ENCODE data around the gene LRRC61.

The LRRC61 gene

GRCh38 chr7:150363872-150364271 lies 40.7 kb downstream of the LRRC61 start:
- H3K4me3 ChIP-seq (ENCODE audit: low read length) = no peak overlapping the region
- TF ChIP-seq CTCF (conservative IDR thresholded peaks at IDR 0.05; ENCODE audit: low read depth, low read length) = no peak
- no peak for DNase-seq (ENCODE audit: low read depth)

GRCh38 chr7:150365194-150365593 lies 42.0 kb downstream of the LRRC61 start:
- TF ChIP-seq CTCF (conservative IDR thresholded peaks at IDR 0.05; ENCODE audit: low read depth, low read length) = no peak
- H3K4me3 ChIP-seq (ENCODE audit: low read length) = no peak overlapping the region
- DNase-seq (ENCODE audit: low read depth) = no peak

- TF ChIP-seq CTCF (conservative IDR thresholded peaks at IDR 0.05; ENCODE audit: low read depth, low read length) = no peak
- no peak for DNase-seq (ENCODE audit: low read depth)
- H3K4me3 ChIP-seq (ENCODE audit: low read length) = no peak overlapping the region
These were observed 42.7 kb downstream of the LRRC61 start for GRCh38 chr7:150365673-150366398.

- H3K4me3 ChIP-seq (ENCODE audit: low read length) = peak overlapping the region; percentile 82
- no peak for TF ChIP-seq CTCF (conservative IDR thresholded peaks at IDR 0.05; ENCODE audit: low read depth, low read length)
- DNase-seq (ENCODE audit: low read depth) = peak; percentile 69
These were observed 44.5 kb downstream of the LRRC61 start for GRCh38 chr7:150367677-150368095.

- TF ChIP-seq CTCF (conservative IDR thresholded peaks at IDR 0.05; ENCODE audit: low read depth, low read length) = no peak
- peak within 1 kb of the TSS; percentile 82 for H3K4me3 ChIP-seq (ENCODE audit: low read length)
- DNase-seq (ENCODE audit: low read depth) = peak; percentile 50
These were observed 45.1 kb downstream of the LRRC61 start, which contains the start of gene REPIN1 for GRCh38 chr7:150368096-150368883. Gene REPIN1 (plus strand): TSS chr7:150368822. CDS start chr7:150369712, 890 bp downstream.

GRCh38 chr7:150368884-150369747 lies 46.0 kb downstream of the LRRC61 start:
- no peak for TF ChIP-seq CTCF (conservative IDR thresholded peaks at IDR 0.05; ENCODE audit: low read depth, low read length)
- peak overlapping the region; percentile 82 for H3K4me3 ChIP-seq (ENCODE audit: low read length)
- DNase-seq (ENCODE audit: low read depth) = peak; percentile 48
